H9 (cell line): ENCODE measurements around the gene CASP10. TPM values are rescaled to one million over a fixed set of nuclear protein-coding genes. Genes with fewer than 3 reads are reported as not detected.

Source experiments
- DNase-seq: peaks from one replicate; pipeline ENCODE4 v3.0.0-alpha.2; 2017
- H2AFZ ChIP-seq: one replicate; pipeline ENCODE4 v1.6.1; 2013; ENCODE audit warnings: mild to moderate bottlenecking, low read length, control low read depth, moderate library complexity
- H2AK5ac ChIP-seq: 2 replicates; pipeline ENCODE4 v1.6.1; 2013; ENCODE audit warnings: low read length, control low read depth, mixed read lengths; ENCODE audit not compliant: insufficient read length
- H2BK120ac ChIP-seq: one replicate; pipeline ENCODE4 v1.6.1; 2013; ENCODE audit warnings: low read depth, mild to moderate bottlenecking, low read length, control low read depth, inconsistent platforms; ENCODE audit not compliant: poor library complexity, severe bottlenecking
- H2BK12ac ChIP-seq: 2 replicates; pipeline ENCODE4 v1.6.1; 2013; ENCODE audit warnings: low read length, control low read depth, mixed read lengths, low read depth; ENCODE audit not compliant: insufficient read length
- H2BK15ac ChIP-seq: 2 replicates; pipeline ENCODE4 v1.6.1; 2013; ENCODE audit warnings: low read depth, low read length, control low read depth
- H2BK20ac ChIP-seq: one replicate; pipeline ENCODE4 v1.6.1; 2013; ENCODE audit warnings: low read depth, mild to moderate bottlenecking, low read length, control low read depth, inconsistent platforms; ENCODE audit not compliant: poor library complexity, severe bottlenecking
- H2BK5ac ChIP-seq: 2 replicates; pipeline ENCODE4 v1.6.1; 2013; ENCODE audit warnings: low read length, control low read depth, mixed read lengths; ENCODE audit not compliant: insufficient read length
- H3K14ac ChIP-seq: 2 replicates; pipeline ENCODE4 v1.6.1; 2013; ENCODE audit warnings: low read length, control low read depth; ENCODE audit not compliant: insufficient read depth
- H3K18ac ChIP-seq: 2 replicates; pipeline ENCODE4 v1.6.1; 2013; ENCODE audit warnings: low read depth, mild to moderate bottlenecking, mixed read lengths, low read length, control low read depth; ENCODE audit not compliant: insufficient read length
- H3K23ac ChIP-seq: 2 replicates; pipeline ENCODE4 v1.6.1; 2013; ENCODE audit warnings: low read length, control low read depth, mixed read lengths, low read depth; ENCODE audit not compliant: insufficient read length
- H3K23me2 ChIP-seq: 2 replicates; pipeline ENCODE4 v1.6.1; 2013; ENCODE audit warnings: low read depth, mild to moderate bottlenecking, mixed read lengths, low read length, control low read depth; ENCODE audit not compliant: insufficient read length, poor library complexity, severe bottlenecking
- H3K27ac ChIP-seq: 2 replicates; pipeline ENCODE4 v1.5.1; 2013; ENCODE audit warnings: low read length, control low read depth, mixed read lengths, low read depth; ENCODE audit not compliant: insufficient read length
- H3K27me3 ChIP-seq: 2 replicates; pipeline ENCODE4 v1.6.1; 2013; ENCODE audit warnings: low read length, control low read depth, inconsistent platforms; ENCODE audit not compliant: insufficient read depth
- H3K4ac ChIP-seq: 2 replicates; pipeline ENCODE4 v1.6.1; 2013; ENCODE audit warnings: low read depth, mild to moderate bottlenecking, control low read depth, inconsistent platforms, low read length, moderate library complexity
- H3K4me1 ChIP-seq: 2 replicates; pipeline ENCODE4 v1.6.1; 2013; ENCODE audit warnings: low read length, control low read depth, inconsistent platforms; ENCODE audit not compliant: insufficient read depth
- H3K4me2 ChIP-seq: 2 replicates; pipeline ENCODE4 v1.6.1; 2013; ENCODE audit warnings: low read length, control low read depth, mixed read lengths; ENCODE audit not compliant: insufficient read length, insufficient read depth
- H3K56ac ChIP-seq: 2 replicates; pipeline ENCODE4 v1.6.1; 2013; ENCODE audit warnings: low read depth, mild to moderate bottlenecking, mixed read lengths, low read length, control low read depth; ENCODE audit not compliant: insufficient read length
- H3K79me1 ChIP-seq: 2 replicates; pipeline ENCODE4 v1.6.1; 2013; ENCODE audit warnings: low read depth, mild to moderate bottlenecking, moderate library complexity, low read length, control low read depth, inconsistent platforms; ENCODE audit not compliant: insufficient read depth, poor library complexity, severe bottlenecking
- H3K79me2 ChIP-seq: 2 replicates; pipeline ENCODE4 v1.6.1; 2013; ENCODE audit warnings: low read length, control low read depth, inconsistent platforms; ENCODE audit not compliant: insufficient read depth
- H3K9ac ChIP-seq: 2 replicates; pipeline ENCODE4 v1.6.1; 2013; ENCODE audit warnings: low read length, control low read depth, mixed read lengths; ENCODE audit not compliant: insufficient read length; ENCODE audit errors: extremely low read depth
- H3K9me3 ChIP-seq: one replicate; pipeline ENCODE4 v1.6.1; 2013; ENCODE audit warnings: low read depth, low read length, inconsistent platforms; ENCODE audit not compliant: control insufficient read depth
- H3T11ph ChIP-seq: one replicate; pipeline ENCODE4 v1.6.1; 2013; ENCODE audit warnings: mild to moderate bottlenecking, low read length, control low read depth, inconsistent platforms
- H4K20me1 ChIP-seq: one replicate; pipeline ENCODE4 v1.6.1; 2013; ENCODE audit not compliant: control insufficient read depth, insufficient read length, insufficient read depth
- H4K5ac ChIP-seq: 2 replicates; pipeline ENCODE4 v1.6.1; 2013; ENCODE audit warnings: low read depth, mild to moderate bottlenecking, mixed read lengths, low read length, control low read depth; ENCODE audit not compliant: insufficient read length
- H4K8ac ChIP-seq: replicated peaks from 2 replicates; pipeline ENCODE4 v1.6.1; 2013; ENCODE audit warnings: low read length, control low read depth, mixed read lengths, low read depth; ENCODE audit not compliant: insufficient read length
- H4K91ac ChIP-seq: 2 replicates; pipeline ENCODE4 v1.6.1; 2013; ENCODE audit warnings: low read depth, mild to moderate bottlenecking, moderate library complexity, mixed read lengths, low read length, control low read depth; ENCODE audit not compliant: insufficient read length
- H3K27ac Mint-ChIP-seq, 3 experiments: 2 replicates in 2 of 3; 3 replicates in 1 of 3; pipeline ENCODE4 v1.8.0; 2020 to 2021; ENCODE audit warnings: mixed read lengths in 3 of 3, mild to moderate bottlenecking in 1 of 3, moderate library complexity in 1 of 3
- H3K27me3 Mint-ChIP-seq: 2 replicates; pipeline ENCODE4 v1.8.0; 2021; ENCODE audit warnings: low read depth, mild to moderate bottlenecking, moderate library complexity, mixed read lengths
- H3K36me3 Mint-ChIP-seq, 3 experiments: 2 replicates in 2 of 3; 3 replicates in 1 of 3; pipeline ENCODE4 v1.8.0; 2020 to 2021; ENCODE audit warnings: low read depth in 3 of 3, mixed read lengths in 3 of 3; ENCODE audit not compliant: insufficient read depth in 1 of 3
- H3K4me1 Mint-ChIP-seq, 2 experiments: 2 replicates each; pipeline ENCODE4 v1.8.0; 2020; ENCODE audit warnings: mixed read lengths in 2 of 2
- H3K4me3 Mint-ChIP-seq, 2 experiments: 2 replicates in 1 of 2; 3 replicates in 1 of 2; pipeline ENCODE4 v1.8.0; 2020 to 2021; ENCODE audit warnings: mild to moderate bottlenecking in 2 of 2, mixed read lengths in 2 of 2, moderate library complexity in 1 of 2
- H3K9me3 Mint-ChIP-seq, 2 experiments: 2 replicates in 1 of 2; 3 replicates in 1 of 2; pipeline ENCODE4 v1.8.0; 2020; ENCODE audit warnings: mild to moderate bottlenecking in 2 of 2, mixed read lengths in 2 of 2, moderate library complexity in 1 of 2
- CTCF ChIP-seq: fragments of 200-600 bp; sonication (generic); conservative IDR thresholded peaks from 3 replicates; pipeline ENCODE4 v1.8.0; 2021; ENCODE audit warnings: antibody characterized with exemption, mild to moderate bottlenecking
- WGBS: extraction: QIAGEN DNeasy Blood & Tissue Kit; methylation state at CpG from one replicate; pipeline ENCODE4 v1.1.7; 2013; ENCODE audit warnings: missing lambda C conversion rate, low lambda C conversion rate, mixed read lengths; ENCODE audit not compliant: insufficient read length; ENCODE audit errors: extremely low coverage; 5-methylcytosine and 5-hydroxymethylcytosine counted together
- total RNA-seq: library from RNA; stranded (reverse); gene quantifications from 2 replicates; pipeline ENCODE4 v1.2.1, GENCODE V29; 2021

The CASP10 gene
- total RNA-seq, 1 experiment from 2014 or later, result 2.7 TPM

- no peaks in the 10 kb centered on the region for H3K79me2 ChIP-seq
- Mint-ChIP-seq H3K4me3 (no peak overlapping the region), H3K36me3 (peaks cover 0 to 8% (median 0%) of the 10 kb centered on the region in 3 experiments; a peak in 4 of 7 replicates), H3K4me1 (peaks cover 7 to 8% of the 10 kb centered on the region in 2 experiments; a peak in 3 of 4 replicates), H3K27me3 (no peaks in the 10 kb centered on the region), H3K9me3 (no peaks in the 10 kb centered on the region), H3K27ac (0 out of 7 replicates have a peak overlapping the region, but pooled peaks of 1 of the 3 experiments have one; percentile 70)
- H3K4ac ChIP-seq, result no peak overlapping the region
- no peaks in the 10 kb centered on the region for H3K79me1 ChIP-seq
- H2BK12ac ChIP-seq, result no peak overlapping the region
- H3K14ac ChIP-seq, result no peak overlapping the region
- H4K91ac ChIP-seq, result no peak overlapping the region
- no peak overlapping the region for H4K8ac ChIP-seq
- no peaks in the 10 kb centered on the region for H3K23me2 ChIP-seq
- no peaks in the 10 kb centered on the region for H4K20me1 ChIP-seq
- no peaks in the 10 kb centered on the region for H3K4me1 ChIP-seq
- H3K23ac ChIP-seq, result no peak overlapping the region
- no peak overlapping the region for H3T11ph ChIP-seq
- H3K27ac ChIP-seq, result no peak overlapping the region
- H3K9me3 ChIP-seq, result no peaks in the 10 kb centered on the region
- H4K5ac ChIP-seq, result no peak overlapping the region
- no peak overlapping the region for H3K56ac ChIP-seq
- DNase-seq, result no peak
- H3K9ac ChIP-seq, result no peak overlapping the region
- H2AFZ ChIP-seq, result no peak overlapping the region
- H3K18ac ChIP-seq, result no peak overlapping the region
- no peak overlapping the region for H2BK5ac ChIP-seq
- no CpG with 5 or more reads among the region's 5 CpGs for WGBS
- H2BK15ac ChIP-seq, result no peak overlapping the region
- no peaks in the 10 kb centered on the region for H3K27me3 ChIP-seq
- no peak overlapping the region for H2AK5ac ChIP-seq
- H2BK20ac ChIP-seq, result no peak overlapping the region
- TF ChIP-seq CTCF, result no peak
- no peak overlapping the region for H3K4me2 ChIP-seq
- no peak overlapping the region for H2BK120ac ChIP-seq
Measured at GRCh38 chr2:201199847-201200246, 16.9 kb downstream of the CASP10 start.
